Measurements from ENCODE around the gene PEAK1. TPM values are rescaled to one million over a fixed set of nuclear protein-coding genes. Genes with fewer than 3 reads are reported as not detected.

Gene PEAK1
- total RNA-seq, 1 donor from 2014 or later = 32.3 TPM

DNA sequence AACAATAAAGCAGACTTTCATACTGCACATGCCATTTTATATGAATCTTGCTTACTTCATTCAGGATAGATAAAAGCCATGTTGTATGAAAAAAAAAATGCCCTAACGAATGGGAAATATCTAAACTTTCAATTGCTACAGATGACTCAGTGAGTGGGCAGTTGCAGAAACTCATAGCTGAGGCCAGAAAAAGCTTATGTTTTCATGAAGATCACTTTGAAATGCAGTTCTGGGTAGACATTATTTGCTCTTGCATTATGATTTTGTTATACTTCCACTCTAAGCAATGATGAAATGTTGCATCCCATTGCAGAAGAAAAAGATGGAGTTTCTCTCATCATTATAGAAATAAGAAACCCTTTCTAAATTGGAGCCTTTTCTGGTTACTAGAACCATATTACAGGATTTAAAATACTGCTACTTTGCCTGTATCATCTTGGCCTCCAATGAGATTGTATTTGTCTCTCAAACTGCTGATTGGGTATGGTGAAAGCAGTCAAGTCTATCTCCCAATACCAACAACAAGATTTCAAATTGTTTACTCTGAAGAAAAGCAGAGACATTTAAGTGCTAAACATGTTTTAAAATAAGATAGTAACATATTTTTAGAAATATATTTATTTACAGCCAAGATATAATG, 17.0 kb downstream of the PEAK1 start:
- no peaks in the 10 kb centered on the region for H3K27me3 Mint-ChIP-seq
- TF ChIP-seq, protein P1, sequence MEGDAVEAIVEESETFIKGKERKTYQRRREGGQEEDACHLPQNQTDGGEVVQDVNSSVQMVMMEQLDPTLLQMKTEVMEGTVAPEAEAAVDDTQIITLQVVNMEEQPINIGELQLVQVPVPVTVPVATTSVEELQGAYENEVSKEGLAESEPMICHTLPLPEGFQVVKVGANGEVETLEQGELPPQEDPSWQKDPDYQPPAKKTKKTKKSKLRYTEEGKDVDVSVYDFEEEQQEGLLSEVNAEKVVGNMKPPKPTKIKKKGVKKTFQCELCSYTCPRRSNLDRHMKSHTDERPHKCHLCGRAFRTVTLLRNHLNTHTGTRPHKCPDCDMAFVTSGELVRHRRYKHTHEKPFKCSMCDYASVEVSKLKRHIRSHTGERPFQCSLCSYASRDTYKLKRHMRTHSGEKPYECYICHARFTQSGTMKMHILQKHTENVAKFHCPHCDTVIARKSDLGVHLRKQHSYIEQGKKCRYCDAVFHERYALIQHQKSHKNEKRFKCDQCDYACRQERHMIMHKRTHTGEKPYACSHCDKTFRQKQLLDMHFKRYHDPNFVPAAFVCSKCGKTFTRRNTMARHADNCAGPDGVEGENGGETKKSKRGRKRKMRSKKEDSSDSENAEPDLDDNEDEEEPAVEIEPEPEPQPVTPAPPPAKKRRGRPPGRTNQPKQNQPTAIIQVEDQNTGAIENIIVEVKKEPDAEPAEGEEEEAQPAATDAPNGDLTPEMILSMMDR (IDR thresholded peaks at IDR 0.05; ENCODE audit: unreplicated experiment) = no peak

DNA sequence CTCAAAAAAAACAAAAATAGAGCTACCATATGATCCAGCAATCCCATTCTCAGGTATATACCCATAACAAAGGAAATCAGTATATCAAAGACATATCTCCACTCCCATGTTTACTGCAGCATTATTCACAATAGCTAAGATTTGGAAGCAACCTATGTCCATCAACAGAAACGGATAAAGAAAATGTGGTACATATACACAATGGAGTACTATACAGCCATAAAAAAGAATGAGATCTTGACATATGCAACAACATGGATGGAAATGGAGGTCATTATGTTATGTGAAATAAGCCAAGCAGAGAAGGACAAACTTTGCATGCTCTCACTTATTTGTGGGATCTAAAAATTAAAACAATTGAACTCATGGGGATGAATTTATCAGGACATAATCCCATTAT, 19.6 kb downstream of the PEAK1 start:
- H3K4me1 Mint-ChIP-seq (ENCODE audit: low read depth) = peaks cover 1% of the 10 kb centered on the region
- peaks cover 28% of the 10 kb centered on the region for H3K36me3 Mint-ChIP-seq (ENCODE audit: insufficient read depth)
- H3K9me3 Mint-ChIP-seq (ENCODE audit: low read depth) = peaks cover 47% of the 10 kb centered on the region
- no peak for DNase-seq (ENCODE audit: low spot score, unreplicated experiment)
- no peak overlapping the region for H3K27ac Mint-ChIP-seq
- TF ChIP-seq, protein P1 (IDR thresholded peaks at IDR 0.05; ENCODE audit: unreplicated experiment) = no peak
- H3K27me3 Mint-ChIP-seq = no peaks in the 10 kb centered on the region
- H3K4me3 Mint-ChIP-seq (ENCODE audit: low read depth) = no peak overlapping the region

More for the DNA sequence above, 17.0 kb downstream of the PEAK1 start:
- Mint-ChIP-seq H3K27ac (no peak overlapping the region), H3K4me3 (ENCODE audit: low read depth) (no peak overlapping the region), H3K4me1 (ENCODE audit: low read depth) (peaks cover 1% of the 10 kb centered on the region), H3K36me3 (ENCODE audit: insufficient read depth) (peaks cover 24% of the 10 kb centered on the region), H3K9me3 (ENCODE audit: low read depth) (peaks cover 41% of the 10 kb centered on the region)
- DNase-seq (ENCODE audit: low spot score, unreplicated experiment) = no peak

DNA sequence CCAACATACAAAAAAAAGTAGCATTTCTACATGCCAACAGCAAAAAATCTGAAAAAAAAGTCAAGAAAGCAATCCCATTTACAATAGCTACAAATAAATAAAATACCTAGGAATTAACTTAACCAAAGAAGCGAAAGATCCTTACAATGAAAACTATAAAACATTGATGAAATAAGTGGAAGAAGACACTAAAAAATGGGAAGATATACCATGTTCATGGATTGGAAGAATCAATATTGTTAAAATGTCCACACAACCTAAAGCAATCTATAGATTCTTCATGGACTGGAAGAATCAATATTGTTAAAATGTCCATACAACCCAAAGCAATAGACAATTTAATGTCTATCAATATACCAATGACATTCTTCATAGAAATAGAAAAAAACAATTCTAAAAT, 21.0 kb downstream of the PEAK1 start:
- DNase-seq (ENCODE audit: low spot score, unreplicated experiment) = no peak
- H3K27ac Mint-ChIP-seq = no peak overlapping the region
- peaks cover 28% of the 10 kb centered on the region for H3K36me3 Mint-ChIP-seq (ENCODE audit: insufficient read depth)
- H3K4me3 Mint-ChIP-seq (ENCODE audit: low read depth) = no peak overlapping the region
- no peaks in the 10 kb centered on the region for H3K27me3 Mint-ChIP-seq
- peaks cover 1% of the 10 kb centered on the region for H3K4me1 Mint-ChIP-seq (ENCODE audit: low read depth)
- peaks cover 50% of the 10 kb centered on the region for H3K9me3 Mint-ChIP-seq (ENCODE audit: low read depth)
- TF ChIP-seq, protein P1 (IDR thresholded peaks at IDR 0.05; ENCODE audit: unreplicated experiment) = no peak

GRCh38 chr15:77396692-77397091, 23.2 kb downstream of the PEAK1 start:
- H3K4me1 Mint-ChIP-seq (ENCODE audit: low read depth) = peaks cover 1% of the 10 kb centered on the region
- no peak overlapping the region for H3K4me3 Mint-ChIP-seq (ENCODE audit: low read depth)
- peaks cover 50% of the 10 kb centered on the region for H3K9me3 Mint-ChIP-seq (ENCODE audit: low read depth)
- TF ChIP-seq, protein P1 (IDR thresholded peaks at IDR 0.05; ENCODE audit: unreplicated experiment) = no peak
- H3K27ac Mint-ChIP-seq = no peak overlapping the region
- H3K27me3 Mint-ChIP-seq = no peaks in the 10 kb centered on the region
- DNase-seq (ENCODE audit: low spot score, unreplicated experiment) = no peak
- peaks cover 28% of the 10 kb centered on the region for H3K36me3 Mint-ChIP-seq (ENCODE audit: insufficient read depth)

- H3K9me3 Mint-ChIP-seq (ENCODE audit: low read depth) = peaks cover 44% of the 10 kb centered on the region
- H3K4me3 Mint-ChIP-seq (ENCODE audit: low read depth) = no peak overlapping the region
- H3K4me1 Mint-ChIP-seq (ENCODE audit: low read depth) = peaks cover 1% of the 10 kb centered on the region
Observed at GRCh38 chr15:77395013-77395774, 24.7 kb downstream of the PEAK1 start.

More at GRCh38 chr15:77395013-77395774, 24.7 kb downstream of the PEAK1 start:
- TF ChIP-seq, protein P1 (IDR thresholded peaks at IDR 0.05; ENCODE audit: unreplicated experiment) = no peak
- Mint-ChIP-seq H3K27ac (no peak overlapping the region), H3K36me3 (ENCODE audit: insufficient read depth) (peaks cover 24% of the 10 kb centered on the region), H3K27me3 (no peaks in the 10 kb centered on the region)
- no peak for DNase-seq (ENCODE audit: low spot score, unreplicated experiment)

All from progenitor cell of endocrine pancreas (in vitro differentiated cells).